HG02763 (cell line): ENCODE results near the gene SRPK3.

ENCODE experiments used
- ATAC-seq: cut with Tn5 transposase; IDR thresholded peaks from one replicate; pipeline ENCODE4 v1.9.1; 2021; ENCODE audit warnings: mild to moderate bottlenecking, moderate library complexity; ENCODE audit not compliant: unreplicated experiment

SRPK3 gene

GRCh38 chrX:153781428-153782047 lies 697 bp downstream of the SRPK3 start:
- no peak for ATAC-seq

DNA sequence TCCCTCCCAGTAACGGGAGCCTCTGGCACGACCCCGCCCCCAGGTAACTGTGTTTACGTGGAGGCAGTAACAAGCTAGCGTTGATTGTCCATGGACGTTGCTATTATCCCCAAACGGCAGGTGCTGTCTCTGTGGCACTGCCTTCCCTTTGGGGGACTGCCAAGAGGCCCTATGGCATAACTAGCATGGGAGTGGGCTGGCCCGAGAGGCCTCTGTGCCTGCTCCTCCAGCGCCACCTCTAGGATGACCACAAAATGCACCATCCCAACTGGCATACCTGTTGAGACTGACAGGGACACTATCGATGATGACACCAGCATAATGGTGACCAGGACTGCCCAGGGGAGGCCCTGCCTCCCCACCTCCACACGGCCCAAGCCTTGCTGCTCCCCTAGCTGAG lies 1.5 kb downstream of the SRPK3 start:
- ATAC-seq = no peak

- ATAC-seq = no peak
Measured at GRCh38 chrX:153782871-153783270, 2.0 kb downstream of the SRPK3 start.

GRCh38 chrX:153783378-153784013 lies 2.7 kb downstream of the SRPK3 start:
- ATAC-seq = no peak

- no peak for ATAC-seq
Measured at GRCh38 chrX:153784325-153784967, 3.6 kb downstream of the SRPK3 start.

GRCh38 chrX:153786669-153787068 lies 5.8 kb downstream of the SRPK3 start:
- ATAC-seq = no peak

DNA sequence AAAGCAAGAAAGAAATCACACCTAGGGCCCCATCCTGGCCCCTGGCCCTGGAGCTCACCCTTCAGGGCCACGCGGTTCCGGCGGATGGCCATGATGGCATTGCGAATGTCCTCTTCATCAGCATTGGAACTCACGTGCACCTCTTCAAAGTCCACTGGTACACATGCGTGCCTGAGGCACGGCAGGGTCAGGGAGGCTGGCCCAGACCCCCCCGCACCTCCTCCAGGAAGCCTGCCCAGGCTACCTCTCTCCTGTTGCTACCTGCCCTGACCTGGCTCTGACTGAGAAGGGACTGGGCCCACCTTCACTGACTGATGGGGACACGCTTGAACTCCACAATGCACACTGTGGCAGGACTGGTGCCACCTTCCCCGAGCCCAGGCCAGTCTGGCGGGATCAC lies 8.8 kb downstream of the SRPK3 start:
- no peak for ATAC-seq

- ATAC-seq = no peak
Measured at GRCh38 chrX:153791104-153791852, 10.4 kb downstream of the SRPK3 start.

GRCh38 chrX:153792368-153792767 lies 11.5 kb downstream of the SRPK3 start:
- no peak for ATAC-seq

GRCh38 chrX:153793291-153793690 lies 12.4 kb downstream of the SRPK3 start:
- ATAC-seq = no peak

DNA sequence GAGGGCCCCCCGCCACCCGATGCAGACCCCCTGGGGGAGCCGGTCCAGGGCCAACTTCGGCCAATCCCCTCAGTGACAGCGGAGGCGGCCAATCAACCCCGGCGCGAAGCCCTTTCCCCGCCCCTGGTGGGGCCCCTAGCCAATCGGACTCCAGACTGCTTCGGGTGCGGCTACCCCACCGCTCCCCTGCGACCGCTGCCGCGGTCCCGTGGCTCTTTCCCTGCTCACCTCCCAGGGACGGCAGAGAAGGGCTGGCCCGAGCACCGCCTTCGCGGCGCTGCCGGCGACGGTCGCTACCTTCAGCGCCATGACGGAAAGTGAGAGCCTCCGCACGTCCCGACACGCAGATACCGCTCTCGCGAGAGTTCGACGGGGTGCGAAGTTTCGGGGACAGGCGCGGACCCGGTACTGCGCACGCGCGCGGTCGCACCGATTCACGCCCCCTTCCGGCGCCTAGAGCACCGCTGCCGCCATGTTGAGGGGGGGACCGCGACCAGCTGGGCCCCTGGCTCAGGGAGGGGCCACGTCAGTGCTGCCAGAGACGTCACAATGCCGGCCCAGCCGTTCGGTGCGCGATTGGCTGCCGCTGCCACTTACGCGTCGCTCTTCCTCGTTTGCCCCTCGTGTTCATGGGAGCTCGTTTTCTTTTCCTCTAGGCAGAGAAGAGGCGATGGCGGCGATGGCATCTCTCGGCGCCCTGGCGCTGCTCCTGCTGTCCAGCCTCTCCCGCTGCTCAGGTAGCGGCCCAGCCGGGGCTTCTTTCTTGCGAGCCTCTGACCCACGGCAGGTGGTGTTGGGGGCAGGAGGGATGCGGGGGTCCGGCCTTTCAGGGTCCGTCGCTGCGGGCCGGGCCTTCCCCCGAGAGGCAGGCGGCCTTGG lies 13.4 kb downstream of the SRPK3 start, which contains the start of the genes IDH3G and SSR4:
TSS of gene IDH3G (minus strand) at position 358 of the 879 bp plus-strand sequence. CDS start at position 309, 49 bp downstream.
TSS of gene SSR4 (plus strand) at position 651 of the 879 bp plus-strand sequence. CDS start at position 671, 20 bp downstream.
- ATAC-seq = peak; percentile 88

- ATAC-seq = no peak
Measured at GRCh38 chrX:153794897-153795816, 14.3 kb downstream of the SRPK3 start.

DNA sequence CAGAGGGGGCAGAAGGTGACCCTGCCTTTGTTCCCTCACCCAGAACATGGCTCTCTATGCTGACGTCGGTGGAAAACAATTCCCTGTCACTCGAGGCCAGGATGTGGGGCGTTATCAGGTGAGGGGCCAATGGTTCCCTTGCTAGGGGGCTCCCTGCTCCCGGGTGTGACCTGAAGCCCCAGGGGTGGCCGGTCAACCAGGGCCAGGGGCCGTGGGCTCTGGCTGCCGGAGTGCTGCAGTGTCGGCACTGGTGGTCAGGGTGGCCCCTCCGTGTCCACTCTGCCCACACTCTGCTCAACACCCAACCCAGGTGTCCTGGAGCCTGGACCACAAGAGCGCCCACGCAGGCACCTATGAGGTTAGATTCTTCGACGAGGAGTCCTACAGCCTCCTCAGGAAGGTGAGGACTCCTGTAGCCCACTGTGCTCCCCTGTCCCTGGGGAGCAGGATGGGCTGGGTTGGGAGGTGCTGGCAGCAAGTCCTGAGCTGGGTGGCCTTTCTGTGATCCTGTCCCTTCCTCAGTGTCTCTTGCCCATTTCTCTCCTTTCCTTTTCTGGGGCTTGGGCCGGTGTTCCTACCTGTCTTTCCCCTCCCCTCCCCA lies 16.7 kb downstream of the SRPK3 start:
- ATAC-seq = no peak

- no peak for ATAC-seq
Measured at GRCh38 chrX:153799326-153799725, 18.5 kb downstream of the SRPK3 start.

GRCh38 chrX:153800177-153800722 lies 19.4 kb downstream of the SRPK3 start:
- ATAC-seq = no peak

DNA sequence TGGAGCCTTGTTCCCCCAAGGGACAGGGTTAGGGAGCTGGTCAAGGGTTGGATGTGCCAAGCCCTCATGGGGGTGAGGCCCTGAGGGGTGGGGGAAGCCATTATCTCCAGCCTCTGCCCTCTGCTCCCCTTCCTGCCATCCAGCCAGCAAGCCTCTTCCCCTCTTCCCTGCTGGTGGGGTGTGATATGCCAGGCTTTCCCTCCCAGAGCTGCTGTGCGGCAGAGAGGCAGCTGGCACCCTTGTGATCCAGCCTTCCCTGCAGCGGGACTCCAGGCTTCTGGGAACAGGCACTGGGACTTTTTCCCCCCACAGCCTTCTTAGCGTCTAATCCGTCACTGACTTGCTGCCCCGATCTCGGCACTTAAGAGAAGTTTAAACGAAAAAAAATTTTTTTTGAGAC lies 19.9 kb downstream of the SRPK3 start:
- ATAC-seq = no peak

DNA sequence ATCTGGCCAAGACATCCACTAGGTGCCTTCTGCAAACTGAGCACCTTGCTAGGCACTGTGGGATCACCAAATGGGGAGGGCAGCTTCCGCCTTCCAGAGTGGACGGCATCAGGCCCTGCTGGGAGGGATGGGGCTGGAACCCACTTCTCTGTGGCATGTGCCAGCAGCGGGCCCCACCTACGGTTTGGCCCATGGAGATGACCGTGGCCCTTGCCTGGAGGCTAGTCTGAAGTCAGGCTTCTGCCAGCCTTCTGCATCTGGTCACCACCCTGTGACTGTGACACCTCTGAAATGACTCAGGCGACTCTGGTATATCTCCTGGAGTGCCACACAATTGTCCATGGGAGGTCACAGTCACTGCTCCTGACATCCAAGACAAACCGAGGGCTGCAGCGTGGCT lies 20.8 kb downstream of the SRPK3 start:
- no peak for ATAC-seq

GRCh38 chrX:153802513-153803045 lies 21.7 kb downstream of the SRPK3 start:
- ATAC-seq = no peak
